GM10248 (cell line): ENCODE results near the gene TSPAN18.

Source experiments
- CTCF ChIA-PET: fragments of 300-600 bp; sonication (Branson Sonifier 250); formaldehyde crosslinking; extraction: SDS; loops from one replicate; lab custom pipeline; 2021; ENCODE audit warnings: antibody characterized with exemption; lab: Yijun Ruan, JAX
- POLR2A ChIA-PET: fragments of 350-650 bp; sonication (Branson Sonifier 250); formaldehyde crosslinking; extraction: SDS; loops from one replicate; lab custom pipeline; 2020; ENCODE audit warnings: antibody characterized with exemption; lab: Yijun Ruan, JAX
- DNase-seq: peaks from one replicate; pipeline ENCODE4 v3.0.0; 2012; ENCODE audit errors: extremely low spot score
- CTCF ChIP-seq: IDR thresholded peaks from 2 replicates; pipeline ENCODE4 v1.5.1; 2012; ENCODE audit warnings: mild to moderate bottlenecking, low read depth; ENCODE audit errors: extremely low read depth, missing control alignments, control extremely low read depth

TSPAN18 gene

DNA sequence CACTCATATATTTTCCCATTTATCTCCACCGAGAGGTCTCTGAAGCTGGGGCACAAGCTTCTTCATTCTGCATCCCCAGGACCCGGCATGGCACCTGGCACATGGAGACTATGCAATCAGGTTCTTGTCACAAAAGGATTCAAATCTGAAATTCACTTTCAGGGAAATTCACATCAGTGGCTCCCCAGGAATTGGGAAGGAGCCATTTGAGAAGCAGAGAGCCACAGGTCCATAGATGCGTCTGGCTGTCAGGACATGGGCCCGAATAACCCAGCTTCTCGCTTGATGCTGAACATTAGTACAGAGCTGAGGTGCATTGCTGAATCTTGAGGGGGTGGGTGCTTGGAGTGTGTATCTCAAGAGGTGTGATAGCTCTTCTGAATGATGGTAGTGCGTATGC is 82.5 kb downstream of the TSPAN18 start:
- TF ChIP-seq CTCF = no peak
- ChIA-PET CTCF (interaction anchor here (0.9 kb wide), 1 partner anchor 34 kb away, joined by 3 read pairs; no protein-coding TSS in a partner anchor), POLR2A (no interaction called here)
- DNase-seq = no peak

GRCh38 chr11:44811841-44812448 is 85.2 kb downstream of the TSPAN18 start:
- DNase-seq = no peak
- ChIA-PET POLR2A (no interaction called here), CTCF (no interaction called here)
- TF ChIP-seq CTCF = no peak

GRCh38 chr11:44812971-44813370 is 86.2 kb downstream of the TSPAN18 start:
- no peak for DNase-seq
- ChIA-PET CTCF (no interaction called here), POLR2A (no interaction called here)
- TF ChIP-seq CTCF = no peak

DNA sequence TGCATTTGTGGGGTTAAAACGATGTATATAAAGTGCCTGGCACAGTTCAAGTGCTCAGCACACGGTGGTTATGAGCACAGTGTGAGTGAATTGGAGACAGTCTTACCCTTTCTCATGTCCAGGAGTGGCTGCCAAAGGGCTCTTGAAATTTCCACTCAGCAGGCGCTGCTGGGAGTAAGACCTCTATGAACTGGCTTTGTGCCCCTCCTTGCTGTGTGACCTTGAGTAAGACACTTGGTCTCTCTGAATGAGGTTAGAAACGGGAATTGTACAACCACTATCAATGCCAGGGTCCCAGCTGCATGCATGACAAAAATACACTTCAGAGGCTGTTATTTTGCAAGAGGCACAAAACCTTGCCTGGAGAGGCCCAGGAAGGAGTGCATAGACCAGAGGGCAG is 86.6 kb downstream of the TSPAN18 start:
- CTCF ChIA-PET = no interaction called here

GRCh38 chr11:44814881-44815592 is 88.3 kb downstream of the TSPAN18 start:
- no peak for DNase-seq
- ChIA-PET POLR2A (no interaction called here), CTCF (interaction anchor here (1.9 kb wide), 1 partner anchor 96 kb away, joined by 7 read pairs; no protein-coding TSS in a partner anchor)
- no peak for TF ChIP-seq CTCF

More for the DNA sequence above, 86.6 kb downstream of the TSPAN18 start:
- POLR2A ChIA-PET = no interaction called here
- DNase-seq = no peak
- TF ChIP-seq CTCF = no peak

- no peak for DNase-seq
- TF ChIP-seq CTCF = no peak
- ChIA-PET CTCF (interaction anchor here (1.2 to 1.9 kb wide), 3 partner anchors 13 to 95 kb away, joined by 3 to 7 read pairs (median 4); no protein-coding TSS in a partner anchor), POLR2A (no interaction called here)
Measured at GRCh38 chr11:44815917-44816456, 89.2 kb downstream of the TSPAN18 start.
